Uterus (tissue), 4 donors: ENCODE results near the gene TMEM235. TPM values are rescaled to one million over a fixed set of nuclear protein-coding genes. Genes with fewer than 3 reads are reported as not detected.

Experiments used
- DNase-seq, 2 donors: peaks; one replicate each; pipeline ENCODE4 v3.0.0-alpha.2; 2019 to 2020
- H3K27ac ChIP-seq, 2 donors: fragments of 200-600 bp; sonication (generic); 1 replicate in 1 of 2; 2 replicates in 1 of 2; pipeline ENCODE4 v1.5.1; 2016 to 2018
- H3K27me3 ChIP-seq, 2 donors: fragments of 200-600 bp; sonication (generic); one replicate each; pipeline ENCODE4 v1.5.1; 2018 to 2019; ENCODE audit warnings: control low read depth in 1 of 2
- H3K36me3 ChIP-seq, 2 donors: fragments of 200-600 bp; sonication (generic); one replicate each; pipeline ENCODE4 v1.5.1; 2019; ENCODE audit warnings: control low read depth in 1 of 2
- H3K4me1 ChIP-seq, 2 donors: fragments of 200-600 bp; sonication (generic); one replicate each; pipeline ENCODE4 v1.5.1; 2018 to 2019; ENCODE audit warnings: control low read depth in 1 of 2
- H3K4me3 ChIP-seq, 2 donors: fragments of 200-600 bp; sonication (generic); 1 replicate in 1 of 2; 2 replicates in 1 of 2; pipeline ENCODE4 v1.5.1; 2018 to 2019; ENCODE audit warnings: mild to moderate bottlenecking in 1 of 2
- H3K9me3 ChIP-seq, 2 donors: fragments of 200-600 bp; sonication (generic); one replicate each; pipeline ENCODE4 v1.5.1; 2019; ENCODE audit warnings: control low read depth in 1 of 2
- POLR2A ChIP-seq, 2 donors: fragments of 450-650 bp; IDR thresholded peaks; one replicate each; pipeline ENCODE4 v1.6.1; 2016; ENCODE audit warnings: antibody characterized with exemption in 2 of 2, mild to moderate bottlenecking in 1 of 2, moderate library complexity in 1 of 2
- intact Hi-C: fragments of 100-400 bp; cut with DNase I; formaldehyde crosslinking; loops from one replicate; pipeline ENCODE4 v1.15.1; 2023; ENCODE audit warnings: low total_unique reads
- total RNA-seq, 4 donors: library from RNA; depleted of rRNA in 3 of 4; stranded (reverse); fragments of >200 nt in 3 of 4; gene quantifications; one replicate each; pipeline versions ENCODE4 v1.1.0 to v1.2.4, GENCODE V29; 2014 to 2023
- TF ChIP-seq, protein P1 (sequence below), 4 experiments: fragments of 200-600 bp in 2 of 4; fragments of 450-650 bp in 2 of 4; sonication (generic) in 2 of 4; IDR thresholded peaks; one replicate each; pipeline ENCODE4 v1.5.1; 2016 to 2019; ENCODE audit warnings: antibody characterized with exemption in 4 of 4, mild to moderate bottlenecking in 2 of 4, moderate library complexity in 1 of 4
- donor health status: DM: yes; HTN: yes; CAD: no.

Gene TMEM235
- total RNA-seq, 4 donors from 2014 or later: not detected

DNA sequence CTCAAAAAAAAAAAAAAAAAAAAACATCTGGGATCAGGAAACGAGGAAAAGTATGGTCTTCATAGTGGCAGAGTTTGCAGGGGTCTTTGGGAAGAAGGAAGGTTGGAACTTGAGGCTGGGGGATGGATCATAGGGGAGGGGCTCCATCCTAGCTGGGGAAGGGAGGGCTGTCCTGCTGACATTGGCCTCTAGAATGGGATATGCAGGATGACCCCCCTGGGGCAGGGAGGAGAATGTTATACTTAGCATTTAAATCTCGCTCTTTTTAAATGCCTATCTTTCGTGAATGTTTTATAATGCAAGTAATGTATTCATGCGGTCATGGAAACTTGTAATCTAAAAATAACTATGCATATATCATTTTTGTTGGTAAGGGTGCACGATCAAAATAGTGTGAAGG lies 33.2 kb downstream of the TMEM235 start:
- Histone ChIP-seq H3K27me3 (peaks cover 0 to 5% of the 10 kb centered on the region in 2 donors), H3K9me3 (no peaks in the 10 kb centered on the region), H3K4me1 (no peaks in the 10 kb centered on the region), H3K4me3 (no peak overlapping the region), H3K36me3 (no peaks in the 10 kb centered on the region), H3K27ac (no peak overlapping the region)
- intact Hi-C loops: no loop called here
- DNase-seq: no peak
- TF ChIP-seq POLR2A (IDR thresholded peaks at IDR 0.05): no peak
- TF ChIP-seq, protein P1, sequence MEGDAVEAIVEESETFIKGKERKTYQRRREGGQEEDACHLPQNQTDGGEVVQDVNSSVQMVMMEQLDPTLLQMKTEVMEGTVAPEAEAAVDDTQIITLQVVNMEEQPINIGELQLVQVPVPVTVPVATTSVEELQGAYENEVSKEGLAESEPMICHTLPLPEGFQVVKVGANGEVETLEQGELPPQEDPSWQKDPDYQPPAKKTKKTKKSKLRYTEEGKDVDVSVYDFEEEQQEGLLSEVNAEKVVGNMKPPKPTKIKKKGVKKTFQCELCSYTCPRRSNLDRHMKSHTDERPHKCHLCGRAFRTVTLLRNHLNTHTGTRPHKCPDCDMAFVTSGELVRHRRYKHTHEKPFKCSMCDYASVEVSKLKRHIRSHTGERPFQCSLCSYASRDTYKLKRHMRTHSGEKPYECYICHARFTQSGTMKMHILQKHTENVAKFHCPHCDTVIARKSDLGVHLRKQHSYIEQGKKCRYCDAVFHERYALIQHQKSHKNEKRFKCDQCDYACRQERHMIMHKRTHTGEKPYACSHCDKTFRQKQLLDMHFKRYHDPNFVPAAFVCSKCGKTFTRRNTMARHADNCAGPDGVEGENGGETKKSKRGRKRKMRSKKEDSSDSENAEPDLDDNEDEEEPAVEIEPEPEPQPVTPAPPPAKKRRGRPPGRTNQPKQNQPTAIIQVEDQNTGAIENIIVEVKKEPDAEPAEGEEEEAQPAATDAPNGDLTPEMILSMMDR (IDR thresholded peaks at IDR 0.05): no peak

DNA sequence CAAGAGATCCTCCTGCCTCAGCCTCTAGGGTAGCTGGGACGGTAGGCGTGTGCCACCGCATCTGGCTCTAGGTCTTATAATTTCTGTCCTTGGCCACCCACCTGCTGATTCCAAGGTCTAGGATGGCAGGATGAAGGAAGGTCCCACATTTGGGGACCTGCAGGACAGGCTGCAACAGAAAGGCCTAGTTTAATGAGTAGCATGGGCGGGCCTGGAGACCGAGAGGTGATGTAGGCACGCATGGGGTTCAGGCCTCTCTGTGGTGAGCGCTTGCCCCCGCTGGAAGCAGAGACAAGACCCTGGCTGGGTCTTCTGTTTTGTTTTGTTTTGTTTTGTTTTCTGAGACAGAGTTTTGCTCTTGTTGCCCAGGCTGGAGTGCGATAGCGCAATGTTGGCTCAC lies 33.7 kb downstream of the TMEM235 start:
- TF ChIP-seq, protein P1 (IDR thresholded peaks at IDR 0.05): no peak
- no peak for TF ChIP-seq POLR2A (IDR thresholded peaks at IDR 0.05)
- H3K4me1 ChIP-seq: no peaks in the 10 kb centered on the region
- no peak for DNase-seq
- intact Hi-C loops: no loop called here
- no peak overlapping the region for H3K27ac ChIP-seq
- no peaks in the 10 kb centered on the region for H3K36me3 ChIP-seq
- H3K4me3 ChIP-seq: no peak overlapping the region
- peaks cover 0 to 10% of the 10 kb centered on the region in 2 donors for H3K27me3 ChIP-seq
- no peaks in the 10 kb centered on the region for H3K9me3 ChIP-seq

DNA sequence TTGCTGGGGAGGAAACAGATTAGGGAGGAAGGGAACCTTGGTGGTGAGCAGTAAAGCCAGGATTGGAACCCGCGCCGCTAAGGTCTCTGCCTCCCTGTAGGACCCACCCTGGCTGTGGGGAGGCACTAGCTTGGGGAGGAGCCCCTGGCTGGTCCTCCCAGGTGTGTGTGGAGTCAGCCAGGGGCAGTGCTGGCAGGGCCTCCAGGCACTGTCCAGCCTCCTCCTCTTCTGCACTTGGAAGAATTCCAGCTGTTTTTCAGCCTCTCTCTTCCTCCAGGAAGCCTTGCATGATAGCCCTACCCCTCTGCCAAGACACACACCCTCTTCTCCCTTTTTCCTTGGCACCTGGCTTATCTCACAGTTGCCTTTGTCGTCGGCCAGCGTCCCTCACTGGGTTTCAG lies 34.8 kb downstream of the TMEM235 start:
- no peak overlapping the region for H3K4me3 ChIP-seq
- H3K4me1 ChIP-seq: no peaks in the 10 kb centered on the region
- no peak for DNase-seq
- no peaks in the 10 kb centered on the region for H3K36me3 ChIP-seq
- H3K27ac ChIP-seq: no peak overlapping the region
- TF ChIP-seq POLR2A (IDR thresholded peaks at IDR 0.05): no peak
- TF ChIP-seq, protein P1 (IDR thresholded peaks at IDR 0.05): no peak
- no peaks in the 10 kb centered on the region for H3K9me3 ChIP-seq
- peaks cover 0 to 11% of the 10 kb centered on the region in 2 donors for H3K27me3 ChIP-seq
- intact Hi-C loops: no loop called here

DNA sequence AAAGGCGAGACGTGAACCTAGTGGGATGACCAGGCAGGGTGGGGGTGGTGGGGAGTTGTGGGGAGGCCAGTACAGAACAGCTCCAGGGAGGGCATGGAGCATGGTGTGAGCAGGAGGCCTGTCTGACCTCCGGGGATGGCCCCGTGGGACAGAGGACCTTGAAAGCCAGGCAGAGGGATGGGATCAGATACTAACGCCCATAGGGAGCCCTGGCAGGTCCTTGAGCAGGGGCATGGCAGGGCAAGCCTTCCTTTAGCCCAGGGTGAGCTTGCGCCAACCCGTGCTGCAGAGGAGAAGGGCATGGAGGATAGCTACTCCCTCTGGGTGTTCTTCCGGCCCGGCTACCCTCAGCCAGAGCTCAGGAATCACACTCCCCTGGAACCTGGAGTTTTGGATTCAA lies 35.3 kb downstream of the TMEM235 start:
- H3K36me3 ChIP-seq: no peaks in the 10 kb centered on the region
- H3K27me3 ChIP-seq: peaks cover 0 to 11% of the 10 kb centered on the region in 2 donors
- intact Hi-C loops: no loop called here
- DNase-seq: no peak
- no peak overlapping the region for H3K27ac ChIP-seq
- H3K4me3 ChIP-seq: no peak overlapping the region
- no peaks in the 10 kb centered on the region for H3K9me3 ChIP-seq
- no peaks in the 10 kb centered on the region for H3K4me1 ChIP-seq
- TF ChIP-seq, protein P1 (IDR thresholded peaks at IDR 0.05): no peak
- TF ChIP-seq POLR2A (IDR thresholded peaks at IDR 0.05): no peak

DNA sequence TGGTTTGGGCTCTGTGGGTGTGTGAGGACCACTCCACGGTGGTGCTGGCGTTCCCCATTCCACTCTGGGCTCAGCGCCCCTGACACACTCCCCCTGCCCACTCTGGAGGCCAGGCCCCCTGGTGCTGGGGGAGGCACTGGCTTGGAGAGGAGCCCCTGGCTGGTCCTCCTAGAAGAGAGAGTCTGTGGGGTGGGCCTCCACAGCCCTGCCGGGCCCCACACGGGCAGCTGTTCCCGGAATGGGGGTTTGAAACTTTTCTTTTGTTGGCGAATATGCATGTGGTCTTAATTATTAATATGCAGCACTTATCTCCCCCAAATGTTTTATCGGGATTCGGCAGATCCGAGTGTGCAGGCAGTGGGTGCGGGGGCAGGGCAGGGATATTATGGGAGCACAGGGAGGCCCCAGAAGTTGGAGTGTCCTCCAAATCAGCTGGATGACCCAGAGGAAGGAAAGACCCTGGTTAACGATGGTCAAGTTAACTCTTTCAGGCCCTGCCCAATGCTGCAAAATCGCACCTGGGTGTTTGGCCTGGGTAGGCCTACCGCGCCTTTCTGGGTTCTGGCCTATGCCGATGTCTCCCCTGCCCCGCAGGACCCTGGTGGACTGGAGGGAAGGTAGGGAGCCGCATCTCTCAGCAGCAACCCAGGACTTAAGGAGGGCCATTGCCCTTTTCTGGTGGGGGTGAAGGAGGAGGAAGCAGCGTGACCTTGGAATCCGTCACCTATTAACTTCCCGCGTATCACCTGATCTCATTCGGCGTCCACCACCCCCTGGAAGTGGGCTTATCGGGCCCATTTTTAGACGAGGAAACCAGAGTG lies 36.0 kb downstream of the TMEM235 start:
- Histone ChIP-seq H3K4me3 (no peak overlapping the region), H3K27ac (no peak overlapping the region), H3K27me3 (peaks cover 0 to 11% of the 10 kb centered on the region in 2 donors), H3K9me3 (no peaks in the 10 kb centered on the region), H3K4me1 (no peaks in the 10 kb centered on the region), H3K36me3 (no peaks in the 10 kb centered on the region)
- intact Hi-C loops: no loop called here
- TF ChIP-seq, protein P1 (IDR thresholded peaks at IDR 0.05): no peak
- TF ChIP-seq POLR2A (IDR thresholded peaks at IDR 0.05): no peak
- DNase-seq: no peak
